GM18951 (cell line): ENCODE results near the gene ZBED6.

ENCODE experiments used
- POLR2A ChIP-seq: IDR thresholded peaks from 4 replicates; pipeline ENCODE4 v1.6.1; 2011; ENCODE audit warnings: mild to moderate bottlenecking; ENCODE audit not compliant: insufficient read length, insufficient read depth; ENCODE audit errors: extremely low read depth
- in situ Hi-C: fragments of 300-500 bp; cut with MboI; formaldehyde crosslinking; loops from one replicate; pipeline ENCODE4 v1.12.0; 2022; ENCODE audit warnings: low sequenced_read_pairs, mixed read lengths, inconsistent platforms; ENCODE audit not compliant: unreplicated experiment

The ZBED6 gene

GRCh38 chr1:203835476-203835875, 40.1 kb downstream of the ZBED6 start:
- no peak for TF ChIP-seq POLR2A
- in situ Hi-C loops, result no loop called here

DNA sequence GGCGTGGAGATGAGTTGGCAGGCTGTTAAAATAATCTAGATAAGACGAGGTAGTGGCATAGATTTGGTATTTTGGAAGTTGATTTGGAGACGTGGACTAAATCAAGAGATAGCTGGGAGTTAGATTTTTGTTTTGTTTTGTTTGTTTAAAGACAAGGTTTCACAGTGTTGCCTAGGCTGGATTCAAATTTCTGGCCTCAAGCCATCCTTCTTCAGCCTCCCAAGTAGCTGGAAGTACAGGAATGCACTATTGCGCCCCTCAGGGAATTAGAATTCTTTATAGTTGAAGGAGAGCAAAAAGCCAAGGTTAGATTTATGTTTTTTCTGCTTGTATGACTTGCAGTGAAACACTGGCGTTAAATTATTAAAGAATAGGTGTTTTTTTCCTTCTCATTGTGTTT, 43.7 kb downstream of the ZBED6 start:
- TF ChIP-seq POLR2A, result no peak
- in situ Hi-C loops, result no loop called here

- TF ChIP-seq POLR2A, result no peak
- in situ Hi-C loops, result no loop called here
These were observed 44.9 kb downstream of the ZBED6 start for GRCh38 chr1:203840208-203840808.

DNA sequence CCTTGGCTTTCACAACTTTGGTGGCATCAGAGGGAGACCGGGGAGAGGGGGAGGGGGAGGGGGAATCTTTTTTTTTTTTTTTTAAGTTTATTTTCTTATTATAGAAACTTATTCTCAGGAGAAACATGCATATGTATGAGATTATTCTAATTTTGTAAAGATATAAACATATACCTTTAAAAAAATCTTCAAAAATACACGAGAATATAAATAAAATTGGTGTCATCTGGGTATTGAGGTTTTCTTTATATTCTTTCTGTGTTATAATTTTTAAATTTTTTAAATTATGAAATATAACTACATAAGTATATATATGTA, 47.1 kb downstream of the ZBED6 start:
- in situ Hi-C loops, result no loop called here
- no peak for TF ChIP-seq POLR2A

DNA sequence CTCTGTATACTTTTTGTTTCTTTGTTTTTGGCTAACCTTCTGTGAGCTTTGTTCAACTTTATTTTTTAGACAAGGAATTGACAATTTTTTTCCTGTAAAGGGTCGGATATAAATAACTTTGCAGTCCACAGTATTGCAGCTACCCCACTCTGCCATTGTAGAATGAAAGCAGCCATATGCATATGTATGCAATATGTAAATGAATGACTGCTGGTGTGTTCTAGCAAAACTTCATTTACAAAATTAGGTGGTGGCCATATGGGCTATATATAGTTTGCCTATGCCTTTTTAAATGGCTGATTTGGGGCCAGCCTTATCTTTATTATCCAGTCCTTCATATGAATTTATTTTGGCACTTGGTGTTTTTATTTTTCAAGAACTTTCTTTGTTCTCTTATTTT, 48.0 kb downstream of the ZBED6 start:
- TF ChIP-seq POLR2A, result no peak
- in situ Hi-C loops, result no loop called here
